Nephron progenitor cell (in vitro differentiated cells): ENCODE data around the gene FAM168A.

ENCODE experiments used
- DNase-seq: peaks from one replicate; pipeline ENCODE4 v3.0.0; 2021
- H3K27ac Mint-ChIP-seq: 2 replicates; pipeline ENCODE4 v1.8.0; 2021; ENCODE audit warnings: mild to moderate bottlenecking, moderate library complexity, mixed read lengths
- H3K27me3 Mint-ChIP-seq: 2 replicates; pipeline ENCODE4 v1.8.0; 2021; ENCODE audit warnings: mild to moderate bottlenecking, low read depth, mixed read lengths; ENCODE audit not compliant: poor library complexity
- H3K36me3 Mint-ChIP-seq: 2 replicates; pipeline ENCODE4 v1.8.0; 2021; ENCODE audit warnings: low read depth, mixed read lengths
- H3K4me1 Mint-ChIP-seq: 2 replicates; pipeline ENCODE4 v1.8.0; 2021; ENCODE audit warnings: mixed read lengths
- H3K4me3 Mint-ChIP-seq: 2 replicates; pipeline ENCODE4 v1.8.0; 2021; ENCODE audit warnings: mild to moderate bottlenecking, moderate library complexity, mixed read lengths
- H3K9me3 Mint-ChIP-seq: 2 replicates; pipeline ENCODE4 v1.8.0; 2021; ENCODE audit warnings: mild to moderate bottlenecking, moderate library complexity, mixed read lengths
- CTCF ChIP-seq: fragments of 200-600 bp; sonication (generic); IDR thresholded peaks from 2 replicates; pipeline ENCODE4 v1.5.0; 2021; ENCODE audit warnings: antibody characterized with exemption

FAM168A gene

GRCh38 chr11:73559743-73560142, 38.2 kb downstream of the FAM168A start:
- TF ChIP-seq CTCF, result no peak
- Mint-ChIP-seq H3K27ac (no peak overlapping the region), H3K4me1 (peaks cover 4% of the 10 kb centered on the region), H3K36me3 (peaks cover 42% of the 10 kb centered on the region), H3K4me3 (no peak overlapping the region), H3K9me3 (no peaks in the 10 kb centered on the region), H3K27me3 (no peaks in the 10 kb centered on the region)
- DNase-seq, result no peak

- no peak for DNase-seq
- no peak for TF ChIP-seq CTCF
- Mint-ChIP-seq H3K27me3 (no peaks in the 10 kb centered on the region), H3K27ac (no peak overlapping the region), H3K4me1 (peaks cover 5% of the 10 kb centered on the region), H3K36me3 (peaks cover 40% of the 10 kb centered on the region), H3K4me3 (no peak overlapping the region), H3K9me3 (no peaks in the 10 kb centered on the region)
Measured at GRCh38 chr11:73556966-73557365, 40.9 kb downstream of the FAM168A start.

GRCh38 chr11:73555615-73556014, 42.3 kb downstream of the FAM168A start:
- no peak overlapping the region for H3K4me3 Mint-ChIP-seq
- no peak overlapping the region for H3K27ac Mint-ChIP-seq
- H3K27me3 Mint-ChIP-seq, result no peaks in the 10 kb centered on the region
- no peaks in the 10 kb centered on the region for H3K9me3 Mint-ChIP-seq
- H3K4me1 Mint-ChIP-seq, result peaks cover 18% of the 10 kb centered on the region
- H3K36me3 Mint-ChIP-seq, result peaks cover 35% of the 10 kb centered on the region
- no peak for DNase-seq
- TF ChIP-seq CTCF, result no peak

- H3K4me3 Mint-ChIP-seq, result no peak overlapping the region
- no peaks in the 10 kb centered on the region for H3K27me3 Mint-ChIP-seq
- DNase-seq, result no peak
- no peaks in the 10 kb centered on the region for H3K9me3 Mint-ChIP-seq
- no peak overlapping the region for H3K27ac Mint-ChIP-seq
- TF ChIP-seq CTCF, result no peak
- H3K4me1 Mint-ChIP-seq, result peaks cover 25% of the 10 kb centered on the region
- peaks cover 33% of the 10 kb centered on the region for H3K36me3 Mint-ChIP-seq
Measured at GRCh38 chr11:73554671-73555320, 43.1 kb downstream of the FAM168A start.

- H3K9me3 Mint-ChIP-seq, result no peaks in the 10 kb centered on the region
- H3K36me3 Mint-ChIP-seq, result peaks cover 24% of the 10 kb centered on the region
- H3K4me3 Mint-ChIP-seq, result no peak overlapping the region
- H3K4me1 Mint-ChIP-seq, result peaks cover 29% of the 10 kb centered on the region
- H3K27me3 Mint-ChIP-seq, result no peaks in the 10 kb centered on the region
- TF ChIP-seq CTCF, result no peak
- H3K27ac Mint-ChIP-seq, result no peak overlapping the region
- no peak for DNase-seq
Measured at GRCh38 chr11:73553266-73553665, 44.6 kb downstream of the FAM168A start.

GRCh38 chr11:73551677-73552076, 46.2 kb downstream of the FAM168A start:
- H3K4me3 Mint-ChIP-seq, result no peak overlapping the region
- no peak for TF ChIP-seq CTCF
- H3K4me1 Mint-ChIP-seq, result peaks cover 29% of the 10 kb centered on the region
- DNase-seq, result no peak
- peaks cover 17% of the 10 kb centered on the region for H3K36me3 Mint-ChIP-seq
- H3K27me3 Mint-ChIP-seq, result no peaks in the 10 kb centered on the region
- H3K27ac Mint-ChIP-seq, result peak overlapping the region; percentile 75
- H3K9me3 Mint-ChIP-seq, result no peaks in the 10 kb centered on the region
